ENCODE data around the gene OLIG2. TPM values are rescaled to one million over a fixed set of nuclear protein-coding genes. Genes with fewer than 3 reads are reported as not detected.

Gene OLIG2
- total RNA-seq, 1 donor from 2014 or later = 2.5 TPM

DNA sequence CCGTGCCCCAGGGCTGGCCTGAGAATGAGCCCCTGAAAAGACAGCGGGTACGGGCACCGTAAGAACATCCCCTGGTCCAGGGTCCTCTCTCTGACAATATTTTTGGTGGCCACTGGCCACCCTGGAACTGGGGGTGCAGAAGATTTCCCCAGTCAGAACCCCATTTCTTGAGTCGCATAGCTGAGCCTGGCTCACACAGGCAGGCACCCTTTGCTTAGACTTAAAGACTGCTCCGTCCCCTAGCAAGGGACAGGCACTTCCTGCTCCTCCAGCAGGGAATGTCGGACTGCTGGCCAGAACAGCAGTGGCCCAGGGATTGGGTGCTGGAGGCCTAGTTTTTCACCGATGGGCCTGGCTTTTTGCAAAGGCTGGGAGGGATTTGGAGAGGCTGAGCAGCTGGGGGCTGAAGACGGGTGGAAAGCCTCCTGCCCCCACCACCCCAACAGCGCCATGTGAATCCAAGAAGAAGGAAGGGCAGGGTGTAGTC lies 4.3 kb downstream of the OLIG2 start:
- DNase-seq (ENCODE audit: low read depth) = no peak
- Histone ChIP-seq H3K79me2 (ENCODE audit: insufficient read depth, low read length) (no peaks in the 10 kb centered on the region), H3K9me3 (ENCODE audit: insufficient read depth, low read depth, low read length) (peaks cover 2% of the 10 kb centered on the region), H3K4me3 (ENCODE audit: insufficient read depth, low read depth, low read length) (no peak overlapping the region), H2AFZ (ENCODE audit: low read depth, low read length) (no peak overlapping the region), H3K27me3 (ENCODE audit: insufficient read depth, low read length) (peaks cover 93% of the 10 kb centered on the region), H3K4me1 (ENCODE audit: insufficient read depth, low read length) (no peaks in the 10 kb centered on the region), H3K27ac (ENCODE audit: low read depth, low read length) (no peak overlapping the region), H3K9ac (ENCODE audit: low read length) (no peak overlapping the region), H3K4me2 (ENCODE audit: low read length) (no peak overlapping the region), H3K36me3 (ENCODE audit: insufficient read depth, low read length) (no peaks in the 10 kb centered on the region), H4K20me1 (ENCODE audit: insufficient read depth, low read length) (peaks cover 14% of the 10 kb centered on the region)
- Mint-ChIP-seq H3K27ac (ENCODE audit: unreplicated experiment) (no peak overlapping the region), H3K4me3 (ENCODE audit: unreplicated experiment) (no peak overlapping the region), H3K36me3 (ENCODE audit: low read depth, unreplicated experiment) (peaks cover 7% of the 10 kb centered on the region), H3K9me3 (ENCODE audit: unreplicated experiment) (peaks cover 4% of the 10 kb centered on the region), H3K4me1 (ENCODE audit: low read depth, unreplicated experiment) (no peaks in the 10 kb centered on the region), H3K27me3 (ENCODE audit: low read depth, unreplicated experiment) (peaks cover 46% of the 10 kb centered on the region)
- TF ChIP-seq, protein P1, sequence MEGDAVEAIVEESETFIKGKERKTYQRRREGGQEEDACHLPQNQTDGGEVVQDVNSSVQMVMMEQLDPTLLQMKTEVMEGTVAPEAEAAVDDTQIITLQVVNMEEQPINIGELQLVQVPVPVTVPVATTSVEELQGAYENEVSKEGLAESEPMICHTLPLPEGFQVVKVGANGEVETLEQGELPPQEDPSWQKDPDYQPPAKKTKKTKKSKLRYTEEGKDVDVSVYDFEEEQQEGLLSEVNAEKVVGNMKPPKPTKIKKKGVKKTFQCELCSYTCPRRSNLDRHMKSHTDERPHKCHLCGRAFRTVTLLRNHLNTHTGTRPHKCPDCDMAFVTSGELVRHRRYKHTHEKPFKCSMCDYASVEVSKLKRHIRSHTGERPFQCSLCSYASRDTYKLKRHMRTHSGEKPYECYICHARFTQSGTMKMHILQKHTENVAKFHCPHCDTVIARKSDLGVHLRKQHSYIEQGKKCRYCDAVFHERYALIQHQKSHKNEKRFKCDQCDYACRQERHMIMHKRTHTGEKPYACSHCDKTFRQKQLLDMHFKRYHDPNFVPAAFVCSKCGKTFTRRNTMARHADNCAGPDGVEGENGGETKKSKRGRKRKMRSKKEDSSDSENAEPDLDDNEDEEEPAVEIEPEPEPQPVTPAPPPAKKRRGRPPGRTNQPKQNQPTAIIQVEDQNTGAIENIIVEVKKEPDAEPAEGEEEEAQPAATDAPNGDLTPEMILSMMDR (IDR thresholded peaks at IDR 0.05; ENCODE audit: insufficient read depth, low read depth, low read length) = no peak
- TF ChIP-seq EZH2 (IDR thresholded peaks at IDR 0.05; ENCODE audit: insufficient read depth, low read length) = peak; percentile 39
- FAIRE-seq = no peak

GRCh38 chr21:33030633-33031032 lies 4.9 kb downstream of the OLIG2 start:
- no peaks in the 10 kb centered on the region for H3K4me1 ChIP-seq (ENCODE audit: insufficient read depth, low read length)
- no peak overlapping the region for H3K9ac ChIP-seq (ENCODE audit: low read length)
- H3K27me3 ChIP-seq (ENCODE audit: insufficient read depth, low read length) = peaks cover 90% of the 10 kb centered on the region
- H3K36me3 Mint-ChIP-seq (ENCODE audit: low read depth, unreplicated experiment) = peaks cover 7% of the 10 kb centered on the region
- FAIRE-seq (no peak), DNase-seq (ENCODE audit: low read depth) (no peak)
- H3K4me2 ChIP-seq (ENCODE audit: low read length) = no peak overlapping the region
- H3K9me3 Mint-ChIP-seq (ENCODE audit: unreplicated experiment) = peaks cover 4% of the 10 kb centered on the region
- no peak overlapping the region for H3K27ac Mint-ChIP-seq (ENCODE audit: unreplicated experiment)
- H4K20me1 ChIP-seq (ENCODE audit: insufficient read depth, low read length) = peaks cover 14% of the 10 kb centered on the region
- no peak overlapping the region for H2AFZ ChIP-seq (ENCODE audit: low read depth, low read length)
- H3K4me3 Mint-ChIP-seq (ENCODE audit: unreplicated experiment) = no peak overlapping the region
- peaks cover 45% of the 10 kb centered on the region for H3K27me3 Mint-ChIP-seq (ENCODE audit: low read depth, unreplicated experiment)
- no peaks in the 10 kb centered on the region for H3K79me2 ChIP-seq (ENCODE audit: insufficient read depth, low read length)
- H3K4me3 ChIP-seq (ENCODE audit: insufficient read depth, low read depth, low read length) = no peak overlapping the region
- TF ChIP-seq EZH2 (IDR thresholded peaks at IDR 0.05; ENCODE audit: insufficient read depth, low read length) = no peak
- TF ChIP-seq, protein P1 (IDR thresholded peaks at IDR 0.05; ENCODE audit: insufficient read depth, low read depth, low read length) = no peak
- H3K4me1 Mint-ChIP-seq (ENCODE audit: low read depth, unreplicated experiment) = no peaks in the 10 kb centered on the region
- no peaks in the 10 kb centered on the region for H3K36me3 ChIP-seq (ENCODE audit: insufficient read depth, low read length)
- no peak overlapping the region for H3K27ac ChIP-seq (ENCODE audit: low read depth, low read length)
- H3K9me3 ChIP-seq (ENCODE audit: insufficient read depth, low read depth, low read length) = peaks cover 2% of the 10 kb centered on the region

GRCh38 chr21:33031152-33031911 lies 5.6 kb downstream of the OLIG2 start:
- peaks cover 1% of the 10 kb centered on the region for H3K4me1 Mint-ChIP-seq (ENCODE audit: low read depth, unreplicated experiment)
- Histone ChIP-seq H3K4me3 (ENCODE audit: insufficient read depth, low read depth, low read length) (no peak overlapping the region), H4K20me1 (ENCODE audit: insufficient read depth, low read length) (peaks cover 12% of the 10 kb centered on the region), H3K79me2 (ENCODE audit: insufficient read depth, low read length) (no peaks in the 10 kb centered on the region), H3K9me3 (ENCODE audit: insufficient read depth, low read depth, low read length) (peaks cover 2% of the 10 kb centered on the region), H2AFZ (ENCODE audit: low read depth, low read length) (no peak overlapping the region), H3K4me2 (ENCODE audit: low read length) (no peak overlapping the region), H3K9ac (ENCODE audit: low read length) (no peak overlapping the region), H3K36me3 (ENCODE audit: insufficient read depth, low read length) (no peaks in the 10 kb centered on the region), H3K27me3 (ENCODE audit: insufficient read depth, low read length) (peaks cover 83% of the 10 kb centered on the region), H3K27ac (ENCODE audit: low read depth, low read length) (no peak overlapping the region), H3K4me1 (ENCODE audit: insufficient read depth, low read length) (peaks cover 4% of the 10 kb centered on the region)
- H3K9me3 Mint-ChIP-seq (ENCODE audit: unreplicated experiment) = peaks cover 4% of the 10 kb centered on the region
- H3K36me3 Mint-ChIP-seq (ENCODE audit: low read depth, unreplicated experiment) = peaks cover 4% of the 10 kb centered on the region
- no peak overlapping the region for H3K27ac Mint-ChIP-seq (ENCODE audit: unreplicated experiment)
- peaks cover 39% of the 10 kb centered on the region for H3K27me3 Mint-ChIP-seq (ENCODE audit: low read depth, unreplicated experiment)
- FAIRE-seq = no peak
- H3K4me3 Mint-ChIP-seq (ENCODE audit: unreplicated experiment) = no peak overlapping the region
- DNase-seq (ENCODE audit: low read depth) = no peak
- TF ChIP-seq, protein P1 (IDR thresholded peaks at IDR 0.05; ENCODE audit: insufficient read depth, low read depth, low read length) = no peak
- TF ChIP-seq EZH2 (IDR thresholded peaks at IDR 0.05; ENCODE audit: insufficient read depth, low read length) = no peak
